Measurements from ENCODE around the gene LRTM2. TPM values are rescaled to one million over a fixed set of nuclear protein-coding genes. Genes with fewer than 3 reads are reported as not detected.

Gene LRTM2
- total RNA-seq, 4 donors from 2014 or later: not detected

DNA sequence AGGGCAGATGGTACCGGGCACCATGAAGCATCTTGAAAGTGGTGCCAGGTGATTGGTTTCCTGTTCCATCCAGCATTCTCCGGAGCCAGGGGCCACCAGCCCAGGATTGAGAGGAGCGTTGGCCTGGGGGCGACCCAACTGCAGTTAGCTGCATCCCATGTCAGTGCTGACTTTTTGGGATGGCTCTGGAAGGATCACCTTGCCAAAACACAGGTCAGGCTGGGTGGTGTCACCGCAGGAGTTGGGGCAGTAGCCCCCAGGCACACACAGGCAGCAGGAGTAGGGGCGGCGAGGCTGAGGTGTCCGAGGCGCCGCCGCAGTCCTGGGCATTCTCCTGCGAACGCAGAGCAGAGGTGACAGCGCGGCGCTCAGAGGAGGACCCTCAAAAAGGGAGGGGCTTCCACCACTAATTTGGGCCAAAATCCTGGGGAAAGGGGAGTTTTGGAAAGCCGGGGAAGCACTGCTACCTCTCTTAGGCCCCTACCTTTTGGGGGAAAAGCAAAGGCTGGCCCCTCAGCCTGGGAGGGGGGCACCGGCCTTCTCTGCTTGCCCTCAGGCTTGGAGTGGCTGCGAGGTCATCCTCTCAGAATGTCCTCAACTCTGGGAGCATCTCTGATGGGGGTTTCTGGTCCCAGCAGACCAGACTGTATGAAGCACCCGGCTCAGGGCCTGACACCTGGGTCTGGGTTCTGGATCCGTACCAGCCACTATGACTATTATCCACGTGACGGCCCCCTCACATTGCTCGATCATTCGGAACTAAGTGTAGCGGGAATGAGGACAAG, 26.7 kb upstream of the LRTM2 start:
- Histone ChIP-seq H3K36me3 (no peaks in the 10 kb centered on the region), H3K4me1 (peaks cover 10 to 25% (median 16%) of the 10 kb centered on the region in 4 donors), H3K9me3 (no peaks in the 10 kb centered on the region), H3K4me3 (no peak overlapping the region), H3K27ac (no peak overlapping the region), H3K27me3 (no peaks in the 10 kb centered on the region)
- no peak for DNase-seq
- TF ChIP-seq POLR2AphosphoS5 (IDR thresholded peaks at IDR 0.05): no peak
- no peak for TF ChIP-seq EP300 (IDR thresholded peaks at IDR 0.05; ENCODE audit: low read depth)
- TF ChIP-seq POLR2A (IDR thresholded peaks at IDR 0.05): no peak
- TF ChIP-seq, protein P1, sequence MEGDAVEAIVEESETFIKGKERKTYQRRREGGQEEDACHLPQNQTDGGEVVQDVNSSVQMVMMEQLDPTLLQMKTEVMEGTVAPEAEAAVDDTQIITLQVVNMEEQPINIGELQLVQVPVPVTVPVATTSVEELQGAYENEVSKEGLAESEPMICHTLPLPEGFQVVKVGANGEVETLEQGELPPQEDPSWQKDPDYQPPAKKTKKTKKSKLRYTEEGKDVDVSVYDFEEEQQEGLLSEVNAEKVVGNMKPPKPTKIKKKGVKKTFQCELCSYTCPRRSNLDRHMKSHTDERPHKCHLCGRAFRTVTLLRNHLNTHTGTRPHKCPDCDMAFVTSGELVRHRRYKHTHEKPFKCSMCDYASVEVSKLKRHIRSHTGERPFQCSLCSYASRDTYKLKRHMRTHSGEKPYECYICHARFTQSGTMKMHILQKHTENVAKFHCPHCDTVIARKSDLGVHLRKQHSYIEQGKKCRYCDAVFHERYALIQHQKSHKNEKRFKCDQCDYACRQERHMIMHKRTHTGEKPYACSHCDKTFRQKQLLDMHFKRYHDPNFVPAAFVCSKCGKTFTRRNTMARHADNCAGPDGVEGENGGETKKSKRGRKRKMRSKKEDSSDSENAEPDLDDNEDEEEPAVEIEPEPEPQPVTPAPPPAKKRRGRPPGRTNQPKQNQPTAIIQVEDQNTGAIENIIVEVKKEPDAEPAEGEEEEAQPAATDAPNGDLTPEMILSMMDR (IDR thresholded peaks at IDR 0.05): no peak
- WGBS, 2 donors (ENCODE audit: low coverage in 1 of 2): 91 to 93% methylated on average over 6 to 26 of the region's 26 CpGs
- in situ Hi-C loops (cut with MboI; ENCODE audit: low pct_ligation_motif_present in 1 of 4, low pct_unique_long_range_greater_than_20kb in 1 of 4, low sequenced_read_pairs in 3 of 4): loop anchor here in 1 of 4 donors (10.0 kb wide), 1 partner anchor 141 kb away; no protein-coding TSS in a partner anchor
- intact Hi-C loops (cut with DNase I; ENCODE audit: low total_unique reads): loop anchor here (10.0 kb wide), 1 partner anchor 791 kb away; no protein-coding TSS in a partner anchor

DNA sequence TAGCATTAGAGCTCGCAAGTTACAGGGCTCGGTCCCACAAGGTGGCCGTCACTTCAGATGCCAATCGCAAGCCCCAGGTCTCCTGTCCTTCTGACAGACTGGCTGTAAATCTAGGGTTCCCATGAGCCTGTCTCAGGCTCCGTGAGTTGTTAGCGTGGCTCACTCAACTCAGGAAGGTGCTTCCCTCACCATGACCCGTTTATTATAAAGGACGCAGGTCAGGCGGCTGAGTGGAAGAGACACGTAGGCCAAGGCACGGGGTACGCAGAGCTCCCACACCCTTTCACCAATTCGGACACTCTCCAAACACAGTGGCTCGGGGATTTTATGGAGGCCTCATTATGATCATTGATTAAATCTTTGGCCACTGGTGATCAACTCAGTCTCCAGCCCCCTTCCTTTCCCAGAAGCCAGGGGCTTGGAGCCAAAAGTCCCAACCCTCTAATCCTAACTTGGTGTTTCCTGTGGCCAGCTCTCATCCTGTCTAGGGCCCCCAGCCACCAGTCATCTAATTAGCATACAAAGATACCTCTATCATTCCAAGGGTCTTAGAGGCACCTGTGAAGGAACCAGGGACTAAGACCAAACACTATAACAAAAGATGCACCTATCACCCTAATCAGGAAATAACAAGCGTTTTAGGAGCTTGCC, 25.8 kb upstream of the LRTM2 start:
- H3K9me3 ChIP-seq: no peaks in the 10 kb centered on the region
- H3K36me3 ChIP-seq: no peaks in the 10 kb centered on the region
- no peak for DNase-seq
- in situ Hi-C loops (cut with MboI; ENCODE audit: low pct_ligation_motif_present in 1 of 4, low pct_unique_long_range_greater_than_20kb in 1 of 4, low sequenced_read_pairs in 3 of 4): loop anchor here in 1 of 4 donors (10.0 kb wide), 1 partner anchor 140 kb away; no protein-coding TSS in a partner anchor
- intact Hi-C loops (cut with DNase I; ENCODE audit: low total_unique reads): loop anchor here (5.0 to 10.0 kb wide), 2 partner anchors 238 to 790 kb away; no protein-coding TSS in a partner anchor
- peaks cover 10 to 25% (median 16%) of the 10 kb centered on the region in 4 donors for H3K4me1 ChIP-seq
- TF ChIP-seq EP300 (IDR thresholded peaks at IDR 0.05; ENCODE audit: low read depth): no peak
- no peak for TF ChIP-seq POLR2AphosphoS5 (IDR thresholded peaks at IDR 0.05)
- no peak for TF ChIP-seq POLR2A (IDR thresholded peaks at IDR 0.05)
- TF ChIP-seq, protein P1 (IDR thresholded peaks at IDR 0.05): no peak
- H3K27ac ChIP-seq: peak overlapping the region in 1 of 4 donors; percentile 87
- 86 to 89% methylated on average over 1 to 15 of the region's 15 CpGs for WGBS, 2 donors (ENCODE audit: low coverage in 1 of 2)
- H3K4me3 ChIP-seq: no peak overlapping the region
- no peaks in the 10 kb centered on the region for H3K27me3 ChIP-seq

DNA sequence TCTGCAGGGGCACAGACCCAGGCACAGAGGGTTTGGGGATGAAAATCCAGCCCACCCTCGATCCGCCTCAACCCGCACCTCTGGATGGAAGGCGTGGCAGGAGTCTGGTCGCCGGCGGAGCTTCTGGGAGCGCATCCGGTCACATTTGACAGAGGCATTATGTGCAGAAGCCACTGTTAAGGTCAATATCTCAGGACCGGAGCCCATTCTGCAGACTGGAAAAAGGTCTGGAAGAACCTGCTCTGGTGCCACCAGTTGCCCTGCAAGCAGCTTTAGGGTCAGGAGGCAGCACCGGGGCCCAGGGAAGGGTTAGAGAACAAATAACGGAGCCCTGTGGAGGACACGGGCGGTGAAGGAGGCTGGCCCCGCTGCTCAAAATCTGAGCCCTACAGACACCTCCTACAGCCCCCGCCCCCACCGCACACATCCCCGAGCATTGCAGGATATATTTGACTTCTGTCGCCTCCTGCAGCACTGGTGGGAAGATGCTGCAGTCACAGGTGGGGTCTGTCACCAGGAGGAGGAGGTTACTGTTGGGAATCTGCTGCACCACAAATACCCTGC, 25.1 kb upstream of the LRTM2 start:
- intact Hi-C loops (cut with DNase I; ENCODE audit: low total_unique reads) (loop anchor here (5.0 to 10.0 kb wide), 2 partner anchors 237 to 789 kb away; no protein-coding TSS in a partner anchor), in situ Hi-C loops (cut with MboI; ENCODE audit: low pct_ligation_motif_present in 1 of 4, low pct_unique_long_range_greater_than_20kb in 1 of 4, low sequenced_read_pairs in 3 of 4) (loop anchor here in 1 of 4 donors (10.0 kb wide), 1 partner anchor 139 kb away; no protein-coding TSS in a partner anchor)
- WGBS, 2 donors (ENCODE audit: low coverage in 1 of 2): 74% methylated on average over 18 of the region's 19 CpGs; no CpG with 5 or more reads in 1 of the 2 donors
- Histone ChIP-seq H3K4me1 (peaks cover 10 to 25% (median 16%) of the 10 kb centered on the region in 4 donors), H3K36me3 (no peaks in the 10 kb centered on the region), H3K4me3 (no peak overlapping the region), H3K27me3 (no peaks in the 10 kb centered on the region), H3K9me3 (no peaks in the 10 kb centered on the region), H3K27ac (peak overlapping the region; percentile 51 to 90 (median 87))
- no peak for DNase-seq
- no peak for TF ChIP-seq POLR2AphosphoS5 (IDR thresholded peaks at IDR 0.05)
- TF ChIP-seq POLR2A (IDR thresholded peaks at IDR 0.05): no peak
- TF ChIP-seq EP300 (IDR thresholded peaks at IDR 0.05; ENCODE audit: low read depth): no peak
- TF ChIP-seq, protein P1 (IDR thresholded peaks at IDR 0.05): no peak

All from transverse colon (tissue), 4 donors.